Measurements from ENCODE around the gene NHS.

The NHS gene

DNA sequence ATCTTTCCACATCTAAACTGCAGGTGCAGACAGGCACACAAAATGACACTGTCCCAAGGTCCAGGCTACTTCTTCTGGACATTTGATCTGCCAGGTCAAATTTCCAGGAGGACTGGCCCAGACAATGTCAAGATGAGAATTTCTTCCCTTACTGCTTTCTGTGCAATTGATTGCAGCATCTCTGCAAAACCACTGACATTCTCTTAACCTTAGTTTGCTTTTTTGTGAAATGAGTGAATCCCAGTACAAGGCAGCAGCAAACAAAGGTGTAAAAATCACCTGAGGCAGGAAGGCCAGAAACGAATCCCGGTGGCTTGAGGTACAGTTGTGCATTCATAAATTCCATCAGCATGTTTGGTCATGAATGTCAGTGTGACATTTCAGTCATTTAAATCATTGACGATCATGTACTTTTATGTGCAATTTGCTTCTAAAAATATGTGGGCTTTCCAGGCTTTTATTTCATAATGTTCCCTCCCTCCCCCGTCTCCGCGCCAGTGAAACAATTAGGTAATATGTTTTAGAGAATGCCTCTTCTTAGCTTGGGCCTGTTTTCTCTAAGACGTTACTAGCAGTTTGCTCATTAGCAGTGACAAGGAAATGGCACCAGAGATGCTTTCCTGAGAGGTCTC is 39.1 kb downstream of the NHS start:
- Histone ChIP-seq H3K27ac (replicated peaks) (no peak overlapping the region), H3K27me3 (ENCODE audit: insufficient read depth, poor library complexity, severe bottlenecking) (no peaks in the 10 kb centered on the region), H3K4me3 (replicated peaks; ENCODE audit: insufficient read depth, low read length) (no peak overlapping the region)
- no peak for DNase-seq (ENCODE audit: low read depth in 1 of 2, low spot score in 1 of 2)
- TF ChIP-seq SPI1 (IDR thresholded peaks at IDR 0.05; ENCODE audit: borderline replicate concordance, low read depth) (no peak), POLR2AphosphoS5 (IDR thresholded peaks at IDR 0.05; ENCODE audit: low read depth) (no peak)
- TF ChIP-seq, protein P1, sequence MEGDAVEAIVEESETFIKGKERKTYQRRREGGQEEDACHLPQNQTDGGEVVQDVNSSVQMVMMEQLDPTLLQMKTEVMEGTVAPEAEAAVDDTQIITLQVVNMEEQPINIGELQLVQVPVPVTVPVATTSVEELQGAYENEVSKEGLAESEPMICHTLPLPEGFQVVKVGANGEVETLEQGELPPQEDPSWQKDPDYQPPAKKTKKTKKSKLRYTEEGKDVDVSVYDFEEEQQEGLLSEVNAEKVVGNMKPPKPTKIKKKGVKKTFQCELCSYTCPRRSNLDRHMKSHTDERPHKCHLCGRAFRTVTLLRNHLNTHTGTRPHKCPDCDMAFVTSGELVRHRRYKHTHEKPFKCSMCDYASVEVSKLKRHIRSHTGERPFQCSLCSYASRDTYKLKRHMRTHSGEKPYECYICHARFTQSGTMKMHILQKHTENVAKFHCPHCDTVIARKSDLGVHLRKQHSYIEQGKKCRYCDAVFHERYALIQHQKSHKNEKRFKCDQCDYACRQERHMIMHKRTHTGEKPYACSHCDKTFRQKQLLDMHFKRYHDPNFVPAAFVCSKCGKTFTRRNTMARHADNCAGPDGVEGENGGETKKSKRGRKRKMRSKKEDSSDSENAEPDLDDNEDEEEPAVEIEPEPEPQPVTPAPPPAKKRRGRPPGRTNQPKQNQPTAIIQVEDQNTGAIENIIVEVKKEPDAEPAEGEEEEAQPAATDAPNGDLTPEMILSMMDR (IDR thresholded peaks at IDR 0.05; ENCODE audit: insufficient read depth, low read length): no peak

DNA sequence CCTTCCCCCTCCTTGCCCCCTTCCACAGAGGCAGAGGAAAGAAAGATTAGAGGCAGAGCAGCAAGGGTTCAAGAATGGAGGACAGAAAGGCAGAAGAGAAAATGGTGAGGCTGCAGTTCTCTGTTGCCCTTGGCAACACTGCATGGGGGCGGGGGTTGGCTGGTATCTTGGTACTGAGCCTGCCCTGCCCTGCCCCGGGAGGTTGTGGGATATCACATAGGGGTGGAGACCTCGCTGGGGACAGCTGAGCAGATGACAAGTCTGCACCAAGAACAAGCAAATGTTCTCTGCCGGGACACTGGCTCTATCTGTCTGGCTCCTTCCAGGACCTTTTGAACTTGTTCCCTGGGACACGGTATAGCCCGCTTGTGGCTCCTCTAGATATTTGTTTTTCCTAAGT is 39.8 kb downstream of the NHS start:
- DNase-seq (ENCODE audit: low read depth in 1 of 2, low spot score in 1 of 2): no peak
- TF ChIP-seq, protein P2, sequence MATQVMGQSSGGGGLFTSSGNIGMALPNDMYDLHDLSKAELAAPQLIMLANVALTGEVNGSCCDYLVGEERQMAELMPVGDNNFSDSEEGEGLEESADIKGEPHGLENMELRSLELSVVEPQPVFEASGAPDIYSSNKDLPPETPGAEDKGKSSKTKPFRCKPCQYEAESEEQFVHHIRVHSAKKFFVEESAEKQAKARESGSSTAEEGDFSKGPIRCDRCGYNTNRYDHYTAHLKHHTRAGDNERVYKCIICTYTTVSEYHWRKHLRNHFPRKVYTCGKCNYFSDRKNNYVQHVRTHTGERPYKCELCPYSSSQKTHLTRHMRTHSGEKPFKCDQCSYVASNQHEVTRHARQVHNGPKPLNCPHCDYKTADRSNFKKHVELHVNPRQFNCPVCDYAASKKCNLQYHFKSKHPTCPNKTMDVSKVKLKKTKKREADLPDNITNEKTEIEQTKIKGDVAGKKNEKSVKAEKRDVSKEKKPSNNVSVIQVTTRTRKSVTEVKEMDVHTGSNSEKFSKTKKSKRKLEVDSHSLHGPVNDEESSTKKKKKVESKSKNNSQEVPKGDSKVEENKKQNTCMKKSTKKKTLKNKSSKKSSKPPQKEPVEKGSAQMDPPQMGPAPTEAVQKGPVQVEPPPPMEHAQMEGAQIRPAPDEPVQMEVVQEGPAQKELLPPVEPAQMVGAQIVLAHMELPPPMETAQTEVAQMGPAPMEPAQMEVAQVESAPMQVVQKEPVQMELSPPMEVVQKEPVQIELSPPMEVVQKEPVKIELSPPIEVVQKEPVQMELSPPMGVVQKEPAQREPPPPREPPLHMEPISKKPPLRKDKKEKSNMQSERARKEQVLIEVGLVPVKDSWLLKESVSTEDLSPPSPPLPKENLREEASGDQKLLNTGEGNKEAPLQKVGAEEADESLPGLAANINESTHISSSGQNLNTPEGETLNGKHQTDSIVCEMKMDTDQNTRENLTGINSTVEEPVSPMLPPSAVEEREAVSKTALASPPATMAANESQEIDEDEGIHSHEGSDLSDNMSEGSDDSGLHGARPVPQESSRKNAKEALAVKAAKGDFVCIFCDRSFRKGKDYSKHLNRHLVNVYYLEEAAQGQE (IDR thresholded peaks at IDR 0.05; ENCODE audit: insufficient replicate concordance, low read depth): no peak
- TF ChIP-seq POLR2AphosphoS5 (IDR thresholded peaks at IDR 0.05; ENCODE audit: low read depth) (no peak), GABPA (IDR thresholded peaks at IDR 0.05; ENCODE audit: low read depth) (no peak), SPI1 (IDR thresholded peaks at IDR 0.05; ENCODE audit: borderline replicate concordance, low read depth) (no peak)
- TF ChIP-seq, protein P1 (IDR thresholded peaks at IDR 0.05; ENCODE audit: insufficient read depth, low read length): no peak
- Histone ChIP-seq H3K27me3 (ENCODE audit: insufficient read depth, poor library complexity, severe bottlenecking) (no peaks in the 10 kb centered on the region), H3K27ac (replicated peaks) (no peak overlapping the region), H3K4me3 (replicated peaks; ENCODE audit: insufficient read depth, low read length) (no peak overlapping the region)

DNA sequence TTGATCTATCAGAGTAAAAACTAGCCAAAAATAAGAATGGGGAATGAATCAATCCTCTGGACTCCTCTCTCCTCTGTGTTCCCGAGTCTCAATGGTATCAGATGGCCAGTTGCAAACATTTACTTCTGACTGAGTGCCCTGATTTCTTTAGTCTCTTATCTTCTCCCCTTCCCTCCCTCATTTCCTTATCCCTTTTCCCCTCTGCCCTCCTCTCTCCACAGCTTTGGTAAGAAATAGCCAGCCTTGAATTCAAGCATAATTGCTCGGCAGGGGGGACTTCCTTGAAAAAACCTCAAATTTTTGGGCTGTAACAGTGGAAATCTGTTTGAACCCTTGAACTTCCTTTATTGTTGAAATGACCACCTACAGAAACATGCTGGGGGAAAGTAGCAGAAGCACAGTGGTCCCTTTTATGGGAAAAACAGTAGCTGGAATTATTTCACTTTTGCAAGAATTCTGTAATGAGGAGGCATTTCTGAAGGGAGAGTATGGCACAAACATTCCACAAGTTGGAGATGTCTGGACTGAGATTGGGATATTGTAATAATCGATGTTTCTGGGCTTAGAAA is 40.3 kb downstream of the NHS start:
- Histone ChIP-seq H3K27me3 (ENCODE audit: insufficient read depth, poor library complexity, severe bottlenecking) (no peaks in the 10 kb centered on the region), H3K4me3 (replicated peaks; ENCODE audit: insufficient read depth, low read length) (no peak overlapping the region), H3K27ac (replicated peaks) (no peak overlapping the region)
- DNase-seq (ENCODE audit: low read depth in 1 of 2, low spot score in 1 of 2): no peak
- TF ChIP-seq SPI1 (IDR thresholded peaks at IDR 0.05; ENCODE audit: borderline replicate concordance, low read depth): no peak
- TF ChIP-seq, protein P2 (IDR thresholded peaks at IDR 0.05; ENCODE audit: insufficient replicate concordance, low read depth): no peak
- TF ChIP-seq, protein P1 (IDR thresholded peaks at IDR 0.05; ENCODE audit: insufficient read depth, low read length): no peak

DNA sequence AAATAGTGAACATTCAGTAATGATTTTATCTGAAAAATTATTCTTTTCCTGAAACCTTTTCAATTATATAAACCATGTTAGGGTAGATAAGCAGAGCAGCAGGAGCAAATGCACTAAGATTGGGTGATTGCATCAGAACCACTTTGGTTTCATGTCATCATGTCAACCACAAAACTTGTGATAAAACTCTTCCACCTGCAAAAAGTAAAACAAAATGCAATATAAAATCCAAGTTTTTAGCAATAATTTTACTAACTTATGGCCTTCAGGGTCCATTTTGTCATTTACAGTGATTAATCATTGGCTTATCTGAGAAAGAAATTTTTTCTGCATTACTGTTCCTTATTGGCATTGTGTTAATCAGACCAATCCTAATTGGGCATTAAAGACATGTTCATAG is 42.4 kb downstream of the NHS start:
- Histone ChIP-seq H3K4me3 (replicated peaks; ENCODE audit: insufficient read depth, low read length) (no peak overlapping the region), H3K27ac (replicated peaks) (no peak overlapping the region), H3K27me3 (ENCODE audit: insufficient read depth, poor library complexity, severe bottlenecking) (no peaks in the 10 kb centered on the region)
- no peak for DNase-seq (ENCODE audit: low read depth in 1 of 2, low spot score in 1 of 2)
- TF ChIP-seq GABPA (IDR thresholded peaks at IDR 0.05; ENCODE audit: low read depth): no peak
- TF ChIP-seq SPI1 (IDR thresholded peaks at IDR 0.05; ENCODE audit: borderline replicate concordance, low read depth): no peak
- TF ChIP-seq, protein P2 (IDR thresholded peaks at IDR 0.05; ENCODE audit: insufficient replicate concordance, low read depth): no peak
- no peak for TF ChIP-seq POLR2AphosphoS5 (IDR thresholded peaks at IDR 0.05; ENCODE audit: low read depth)
- TF ChIP-seq, protein P1 (IDR thresholded peaks at IDR 0.05; ENCODE audit: insufficient read depth, low read length): no peak
